HepG2 (cell line): ENCODE measurements around the gene JAK2. TPM values are rescaled to one million over a fixed set of nuclear protein-coding genes. Genes with fewer than 3 reads are reported as not detected.

Experiments
- ATF5 ChIP-seq: sonication (generic); formaldehyde crosslinking; IDR thresholded peaks from 2 replicates; pipeline ENCODE4 v1.4.0; 2020; ENCODE audit warnings: mild to moderate bottlenecking, low read depth, missing genetic modification reagents
- DMTF1 ChIP-seq: sonication (generic); formaldehyde crosslinking; IDR thresholded peaks from 2 replicates; pipeline ENCODE4 v1.4.0; 2020; ENCODE audit warnings: mild to moderate bottlenecking, missing genetic modification reagents
- SALL1 ChIP-seq: sonication (generic); formaldehyde crosslinking; IDR thresholded peaks from 2 replicates; pipeline ENCODE4 v1.8.0; 2022; ENCODE audit warnings: mild to moderate bottlenecking, missing genetic modification reagents
- SALL2 ChIP-seq: sonication (generic); formaldehyde crosslinking; IDR thresholded peaks from 2 replicates; pipeline ENCODE4 v1.8.1; 2023; ENCODE audit warnings: mild to moderate bottlenecking, missing genetic modification reagents, inconsistent platforms
- YEATS2 ChIP-seq: sonication (generic); formaldehyde crosslinking; IDR thresholded peaks from 2 replicates; pipeline ENCODE4 v1.4.0; 2020; ENCODE audit warnings: missing genetic modification reagents, borderline replicate concordance
- ZHX2 ChIP-seq, 2 experiments: sonication (generic) in 1 of 2; formaldehyde crosslinking in 1 of 2; IDR thresholded peaks; 2 replicates each; pipeline versions ENCODE4 v1.6.1 to v1.9.0; 2014 to 2022; ENCODE audit warnings: antibody characterized with exemption in 1 of 2, borderline replicate concordance in 1 of 2, inconsistent platforms in 1 of 2, low read depth in 1 of 2, missing genetic modification reagents in 1 of 2
- ZNF558 ChIP-seq: sonication (generic); formaldehyde crosslinking; IDR thresholded peaks from 2 replicates; pipeline ENCODE4 v1.9.0; 2022; ENCODE audit warnings: mild to moderate bottlenecking, missing genetic modification reagents, borderline replicate concordance
- ZNF564 ChIP-seq: sonication (generic); formaldehyde crosslinking; IDR thresholded peaks from 2 replicates; pipeline ENCODE4 v1.8.1; 2023; ENCODE audit warnings: mild to moderate bottlenecking, missing genetic modification reagents
- ZNF629 ChIP-seq: sonication (generic); formaldehyde crosslinking; conservative IDR thresholded peaks from 2 replicates; pipeline ENCODE4 v1.5.0; 2020; ENCODE audit warnings: missing genetic modification reagents
- ZNF703 ChIP-seq: sonication (generic); formaldehyde crosslinking; IDR thresholded peaks from 2 replicates; pipeline ENCODE4 v1.5.1; 2020; ENCODE audit warnings: missing genetic modification reagents, mild to moderate bottlenecking, moderate library complexity, borderline replicate concordance
- ZNF75D ChIP-seq: sonication (generic); formaldehyde crosslinking; IDR thresholded peaks from 2 replicates; pipeline ENCODE4 v1.8.1; 2023; ENCODE audit warnings: missing genetic modification reagents, mild to moderate bottlenecking, borderline replicate concordance
- ZNF800 ChIP-seq: sonication (generic); formaldehyde crosslinking; IDR thresholded peaks from 2 replicates; pipeline ENCODE4 v1.4.0; 2020; ENCODE audit warnings: missing genetic modification reagents
- polyA plus RNA-seq, 8 experiments: library from polyadenylated mRNA; depleted of rRNA in 3 of 8; stranded (reverse) in 7 of 8; unstranded in 1 of 8; fragments of >200 nt; fragmentation: Illumina TruSeq in 4 of 8; extraction: Trizol in 4 of 8; gene quantifications; 2 replicates each; pipeline versions ENCODE4 v1.2.1 to v1.2.3, GENCODE V29; 2011 to 2016; ENCODE audit warnings: low read depth in 4 of 8, missing spikeins in 1 of 8, mixed read lengths in 1 of 8; ENCODE audit not compliant: insufficient read depth in 1 of 8
- total RNA-seq, 5 experiments: library from RNA; depleted of rRNA; stranded (reverse); fragments of >200 nt; fragmentation: Illumina TruSeq; extraction: Trizol; gene quantifications; 2 replicates each; pipeline ENCODE4 v1.2.3, GENCODE V29; 2016; ENCODE audit warnings: low read depth in 1 of 5

The JAK2 gene
- total and polyA plus RNA-seq, 2 of the 13 experiments (the other 11 are each of a cell fraction or from before 2014, with no cell fraction given), result 1.1 to 4.1 TPM

- TF ChIP-seq ZHX2 (IDR thresholded peaks at IDR 0.05; ENCODE audit: low read depth) (no peak), ZHX2 (CRISPR knock-in tag; IDR thresholded peaks at IDR 0.05; ENCODE audit: borderline replicate concordance) (no peak), SALL2 (CRISPR knock-in tag) (no peak), ZNF75D (CRISPR knock-in tag) (no peak), SALL1 (no peak), ZNF558 (CRISPR knock-in tag) (no peak), ATF5 (CRISPR knock-in tag) (no peak), DMTF1 (CRISPR knock-in tag) (no peak), ZNF629 (CRISPR knock-in tag) (no peak), ZNF800 (CRISPR knock-in tag) (no peak), ZNF564 (no peak), ZNF703 (CRISPR knock-in tag) (no peak), YEATS2 (no peak)
Observed at GRCh38 chr9:4994166-4994890, 9.3 kb downstream of the JAK2 start (continued).
